Neuronal stem cell (in vitro differentiated cells): ENCODE results near the gene KRTAP4-5.
A peak's percentile ranks its signal among the peaks of the same experiment; 100 is the strongest.

Source experiments
- DNase-seq: peaks from one replicate; pipeline ENCODE4 v3.0.0-alpha.2; 2013; ENCODE audit warnings: low spot score
- H2AFZ ChIP-seq: one replicate; pipeline ENCODE4 v1.6.1; 2013; ENCODE audit warnings: mild to moderate bottlenecking, low read length, inconsistent platforms
- H2AK5ac ChIP-seq: 2 replicates; pipeline ENCODE4 v1.6.1; 2013; ENCODE audit warnings: low read depth, mild to moderate bottlenecking, inconsistent platforms, low read length, moderate library complexity, mixed read lengths
- H2BK120ac ChIP-seq: 2 replicates; pipeline ENCODE4 v1.6.1; 2013; ENCODE audit warnings: low read depth, mild to moderate bottlenecking, inconsistent platforms, low read length, moderate library complexity, mixed read lengths
- H2BK12ac ChIP-seq: one replicate; pipeline ENCODE4 v1.6.1; 2013; ENCODE audit warnings: low read length, inconsistent platforms
- H2BK15ac ChIP-seq: 2 replicates; pipeline ENCODE4 v1.6.1; 2013; ENCODE audit warnings: mild to moderate bottlenecking, low read length, inconsistent platforms, mixed read lengths
- H2BK5ac ChIP-seq: one replicate; pipeline ENCODE4 v1.6.1; 2013; ENCODE audit warnings: inconsistent platforms, mild to moderate bottlenecking, low read length, moderate library complexity
- H3K14ac ChIP-seq: one replicate; pipeline ENCODE4 v1.6.1; 2013; ENCODE audit warnings: low read length, inconsistent platforms
- H3K18ac ChIP-seq: 2 replicates; pipeline ENCODE4 v1.6.1; 2013; ENCODE audit warnings: low read length, inconsistent platforms
- H3K23ac ChIP-seq: 2 replicates; pipeline ENCODE4 v1.6.1; 2013; ENCODE audit warnings: low read depth, mild to moderate bottlenecking, mixed read lengths, low read length, inconsistent platforms; ENCODE audit not compliant: poor library complexity
- H3K27ac ChIP-seq: replicated peaks from 3 replicates; pipeline ENCODE4 v1.5.1; 2013; ENCODE audit warnings: low read length, inconsistent platforms
- H3K27me3 ChIP-seq, 3 experiments: 2 replicates each; pipeline ENCODE4 v1.6.1; 2013; ENCODE audit warnings: low read length in 3 of 3, mild to moderate bottlenecking in 2 of 3, inconsistent platforms in 1 of 3, low read depth in 1 of 3, mixed read lengths in 1 of 3, moderate library complexity in 1 of 3; ENCODE audit not compliant: control insufficient read depth in 3 of 3, insufficient read depth in 3 of 3
- H3K36me3 ChIP-seq, 2 donors: replicated peaks in 1 of 2; 2 replicates each; pipeline ENCODE4 v1.6.1; 2013; ENCODE audit warnings: low read length in 2 of 2; ENCODE audit not compliant: control insufficient read depth in 2 of 2, insufficient read depth in 2 of 2
- H3K4ac ChIP-seq: 2 replicates; pipeline ENCODE4 v1.6.1; 2013; ENCODE audit warnings: inconsistent platforms, mild to moderate bottlenecking, low read length, moderate library complexity
- H3K4me1 ChIP-seq, 2 donors: 1 replicate in 1 of 2; 2 replicates in 1 of 2; pipeline ENCODE4 v1.6.1; 2013; ENCODE audit warnings: low read length in 2 of 2, low read depth in 1 of 2; ENCODE audit not compliant: control insufficient read depth in 2 of 2, insufficient read depth in 1 of 2
- H3K4me2 ChIP-seq: one replicate; pipeline ENCODE4 v1.6.1; 2013; ENCODE audit warnings: mild to moderate bottlenecking, low read length, inconsistent platforms; ENCODE audit not compliant: insufficient read depth, poor library complexity, severe bottlenecking
- H3K4me3 ChIP-seq, 2 donors: 2 replicates each; pipeline ENCODE4 v1.5.1; 2013; ENCODE audit warnings: low read length in 2 of 2, mild to moderate bottlenecking in 2 of 2, inconsistent platforms in 1 of 2, moderate library complexity in 1 of 2
- H3K79me1 ChIP-seq: one replicate; pipeline ENCODE4 v1.6.1; 2013; ENCODE audit warnings: low read depth, mild to moderate bottlenecking, inconsistent platforms, low read length, moderate library complexity
- H3K9ac ChIP-seq: one replicate; pipeline ENCODE4 v1.6.1; 2013; ENCODE audit warnings: mild to moderate bottlenecking, low read depth, low read length, inconsistent platforms; ENCODE audit not compliant: poor library complexity
- H3K9me3 ChIP-seq, 2 donors: replicated peaks in 1 of 2; 2 replicates each; pipeline versions ENCODE3 to v1.6.1; 2013; ENCODE audit warnings: low read length in 2 of 2, mild to moderate bottlenecking in 2 of 2, inconsistent platforms in 1 of 2, low read depth in 1 of 2, mixed read lengths in 1 of 2, moderate library complexity in 1 of 2; ENCODE audit not compliant: control insufficient read depth in 2 of 2, insufficient read depth in 1 of 2
- H4K8ac ChIP-seq: one replicate; pipeline ENCODE4 v1.6.1; 2013; ENCODE audit warnings: low read depth, mild to moderate bottlenecking, inconsistent platforms, low read length, moderate library complexity
- H4K91ac ChIP-seq: one replicate; pipeline ENCODE4 v1.6.1; 2013; ENCODE audit warnings: low read length, low read depth, mild to moderate bottlenecking, inconsistent platforms; ENCODE audit not compliant: poor library complexity
- WGBS, 2 donors: extraction: QIAGEN DNeasy Blood & Tissue Kit; methylation state at CpG; one replicate each; pipeline ENCODE4 v1.1.7; 2013; ENCODE audit warnings: missing lambda C conversion rate in 2 of 2, mixed read lengths in 1 of 2; ENCODE audit not compliant: insufficient read length in 2 of 2, insufficient replicate concordance in 1 of 2; ENCODE audit errors: extremely low coverage in 2 of 2; 5-methylcytosine and 5-hydroxymethylcytosine counted together

The KRTAP4-5 gene

DNA sequence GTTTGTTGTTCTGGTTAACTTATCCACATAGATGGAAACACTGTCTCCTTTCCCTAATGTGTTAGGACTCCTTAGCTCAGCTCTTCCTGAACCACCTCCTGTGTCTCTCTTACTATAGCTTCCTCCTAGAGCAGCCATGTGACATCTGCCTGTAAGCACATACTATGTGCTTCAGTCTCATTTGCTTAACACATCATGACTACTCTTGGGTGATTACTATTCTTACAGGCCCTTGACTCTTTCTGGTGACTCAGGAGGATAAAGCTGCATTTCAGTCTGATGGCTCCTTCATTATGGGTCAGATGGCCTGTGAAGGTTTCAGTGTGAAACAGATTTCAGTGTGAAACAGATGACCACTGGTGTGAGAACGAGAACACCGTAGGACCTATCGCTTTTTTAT, 28.7 kb upstream of the KRTAP4-5 start:
- Histone ChIP-seq H3K18ac (no peak overlapping the region), H2BK15ac (no peak overlapping the region), H3K4ac (no peak overlapping the region), H3K4me1 (no peaks in the 10 kb centered on the region), H3K9me3 (no peaks in the 10 kb centered on the region), H3K27ac (no peak overlapping the region), H4K91ac (no peak overlapping the region), H3K36me3 (no peaks in the 10 kb centered on the region), H3K23ac (no peak overlapping the region), H3K27me3 (peaks cover 0 to 13% (median 0%) of the 10 kb centered on the region in 3 experiments), H2BK12ac (no peak overlapping the region), H3K9ac (no peak overlapping the region), H2BK120ac (no peak overlapping the region), H3K79me1 (no peaks in the 10 kb centered on the region), H2BK5ac (no peak overlapping the region), H4K8ac (no peak overlapping the region), H3K4me2 (no peak overlapping the region), H3K4me3 (no peak overlapping the region), H3K14ac (no peak overlapping the region), H2AK5ac (no peak overlapping the region), H2AFZ (no peak overlapping the region)
- WGBS, 2 donors = no CpG with 5 or more reads among the region's 3 CpGs
- no peak for DNase-seq

GRCh38 chr17:41177727-41178271, 28.2 kb upstream of the KRTAP4-5 start, which contains the start of gene KRTAP4-2:
Gene KRTAP4-2 (minus strand): TSS chr17:41178221. CDS start chr17:41178164, 57 bp downstream.
- H2BK120ac ChIP-seq = no peak within 1 kb of the TSS

GRCh38 chr17:41176744-41177387, 27.2 kb upstream of the KRTAP4-5 start:
- no peak overlapping the region for H3K18ac ChIP-seq

More at GRCh38 chr17:41177727-41178271, 28.2 kb upstream of the KRTAP4-5 start, which contains the start of gene KRTAP4-2:
- no peak for DNase-seq
- H3K4ac ChIP-seq = no peak within 1 kb of the TSS
- no peak within 1 kb of the TSS for H3K27ac ChIP-seq
- no peak within 1 kb of the TSS for H4K8ac ChIP-seq
- no peaks in the 10 kb centered on the region for H3K4me1 ChIP-seq
- H3K4me3 ChIP-seq = no peak within 1 kb of the TSS
- no peak within 1 kb of the TSS for H2AK5ac ChIP-seq
- no peak within 1 kb of the TSS for H4K91ac ChIP-seq
- no peak within 1 kb of the TSS for H3K4me2 ChIP-seq
- no peak within 1 kb of the TSS for H2AFZ ChIP-seq
- H2BK5ac ChIP-seq = no peak within 1 kb of the TSS
- no peak within 1 kb of the TSS for H2BK12ac ChIP-seq
- H3K79me1 ChIP-seq = no peaks in the 10 kb centered on the region
- H3K23ac ChIP-seq = peak within 1 kb of the TSS; percentile 77
- no CpG with 5 or more reads among the region's 7 CpGs for WGBS, 2 donors
- H2BK15ac ChIP-seq = no peak within 1 kb of the TSS
- no peak within 1 kb of the TSS for H3K14ac ChIP-seq
- H3K18ac ChIP-seq = peak within 1 kb of the TSS; percentile 1
- no peaks in the 10 kb centered on the region for H3K9me3 ChIP-seq
- H3K27me3 ChIP-seq = peaks cover 0 to 13% (median 0%) of the 10 kb centered on the region in 3 experiments
- H3K9ac ChIP-seq = peak within 1 kb of the TSS; percentile 61
- H3K36me3 ChIP-seq = no peaks in the 10 kb centered on the region

GRCh38 chr17:41171886-41172285, 22.3 kb upstream of the KRTAP4-5 start:
- Histone ChIP-seq H3K23ac (no peak overlapping the region), H2BK12ac (no peak overlapping the region), H3K4ac (no peak overlapping the region), H3K4me2 (no peak overlapping the region), H2BK5ac (no peak overlapping the region), H3K36me3 (no peaks in the 10 kb centered on the region), H4K8ac (no peak overlapping the region), H2BK120ac (no peak overlapping the region), H3K4me3 (no peak overlapping the region), H3K27me3 (peaks cover 0 to 8% (median 0%) of the 10 kb centered on the region in 3 experiments), H3K79me1 (no peaks in the 10 kb centered on the region), H4K91ac (no peak overlapping the region), H3K9ac (no peak overlapping the region), H2AK5ac (no peak overlapping the region), H3K14ac (no peak overlapping the region), H3K4me1 (peaks cover 0 to 3% of the 10 kb centered on the region in 2 donors), H2BK15ac (no peak overlapping the region), H3K9me3 (no peaks in the 10 kb centered on the region), H2AFZ (no peak overlapping the region), H3K27ac (no peak overlapping the region), H3K18ac (no peak overlapping the region)
- DNase-seq = no peak
- WGBS, 2 donors = no CpG with 5 or more reads among the region's 2 CpGs

More at GRCh38 chr17:41176744-41177387, 27.2 kb upstream of the KRTAP4-5 start:
- no peaks in the 10 kb centered on the region for H3K9me3 ChIP-seq
- H3K79me1 ChIP-seq = no peaks in the 10 kb centered on the region
- no peak overlapping the region for H2BK15ac ChIP-seq
- H4K8ac ChIP-seq = no peak overlapping the region
- H3K4ac ChIP-seq = no peak overlapping the region
- no peak overlapping the region for H2BK12ac ChIP-seq
- H3K4me3 ChIP-seq = no peak overlapping the region
- H3K27ac ChIP-seq = no peak overlapping the region
- peaks cover 0 to 13% (median 0%) of the 10 kb centered on the region in 3 experiments for H3K27me3 ChIP-seq
- no peak overlapping the region for H4K91ac ChIP-seq
- H3K4me2 ChIP-seq = no peak overlapping the region
- H2BK5ac ChIP-seq = no peak overlapping the region
- no peak overlapping the region for H3K23ac ChIP-seq
- H3K36me3 ChIP-seq = no peaks in the 10 kb centered on the region
- H2AK5ac ChIP-seq = no peak overlapping the region
- no peak overlapping the region for H3K14ac ChIP-seq
- H3K4me1 ChIP-seq = no peaks in the 10 kb centered on the region
- H2BK120ac ChIP-seq = no peak overlapping the region
- DNase-seq = no peak
- H2AFZ ChIP-seq = no peak overlapping the region
- no peak overlapping the region for H3K9ac ChIP-seq
- WGBS, 2 donors = no CpG with 5 or more reads among the region's 3 CpGs
